ENCODE data around the gene RASSF8. TPM values are rescaled to one million over a fixed set of nuclear protein-coding genes. Genes with fewer than 3 reads are reported as not detected.

The RASSF8 gene
- total RNA-seq, 1 donor from 2014 or later = 77.0 TPM

DNA sequence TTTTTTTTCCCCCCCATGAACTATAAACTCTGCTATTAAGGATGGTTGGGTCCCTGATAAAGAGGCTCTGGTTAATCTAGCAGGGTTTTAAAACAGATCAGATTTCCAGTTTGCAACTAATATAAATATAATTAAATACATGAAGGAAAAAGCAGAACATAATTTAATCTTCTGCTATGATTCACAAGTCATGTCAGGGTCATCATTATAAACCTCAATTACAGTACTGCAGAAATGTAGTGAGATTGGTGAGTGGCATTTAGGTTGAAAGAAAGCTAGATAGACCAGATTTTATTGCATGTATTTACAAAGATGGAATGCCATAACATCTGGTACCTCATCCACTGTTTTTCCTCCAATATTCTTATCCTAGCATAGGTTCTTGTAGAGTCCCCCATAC, 14.5 kb upstream of the RASSF8 start:
- no peak overlapping the region for H3K4me3 Mint-ChIP-seq
- no peak overlapping the region for H3K4me2 ChIP-seq
- H3K9me3 Mint-ChIP-seq = peaks cover 4% of the 10 kb centered on the region
- no peaks in the 10 kb centered on the region for H3K27me3 Mint-ChIP-seq (ENCODE audit: insufficient read depth, low read depth)
- H3K79me2 ChIP-seq (ENCODE audit: low read depth) = no peaks in the 10 kb centered on the region
- TF ChIP-seq, protein P1, sequence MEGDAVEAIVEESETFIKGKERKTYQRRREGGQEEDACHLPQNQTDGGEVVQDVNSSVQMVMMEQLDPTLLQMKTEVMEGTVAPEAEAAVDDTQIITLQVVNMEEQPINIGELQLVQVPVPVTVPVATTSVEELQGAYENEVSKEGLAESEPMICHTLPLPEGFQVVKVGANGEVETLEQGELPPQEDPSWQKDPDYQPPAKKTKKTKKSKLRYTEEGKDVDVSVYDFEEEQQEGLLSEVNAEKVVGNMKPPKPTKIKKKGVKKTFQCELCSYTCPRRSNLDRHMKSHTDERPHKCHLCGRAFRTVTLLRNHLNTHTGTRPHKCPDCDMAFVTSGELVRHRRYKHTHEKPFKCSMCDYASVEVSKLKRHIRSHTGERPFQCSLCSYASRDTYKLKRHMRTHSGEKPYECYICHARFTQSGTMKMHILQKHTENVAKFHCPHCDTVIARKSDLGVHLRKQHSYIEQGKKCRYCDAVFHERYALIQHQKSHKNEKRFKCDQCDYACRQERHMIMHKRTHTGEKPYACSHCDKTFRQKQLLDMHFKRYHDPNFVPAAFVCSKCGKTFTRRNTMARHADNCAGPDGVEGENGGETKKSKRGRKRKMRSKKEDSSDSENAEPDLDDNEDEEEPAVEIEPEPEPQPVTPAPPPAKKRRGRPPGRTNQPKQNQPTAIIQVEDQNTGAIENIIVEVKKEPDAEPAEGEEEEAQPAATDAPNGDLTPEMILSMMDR (IDR thresholded peaks at IDR 0.05) = no peak
- TF ChIP-seq EZH2phosphoT487 (IDR thresholded peaks at IDR 0.05) = no peak
- TF ChIP-seq EZH2 (IDR thresholded peaks at IDR 0.05) = no peak
- no peaks in the 10 kb centered on the region for H3F3A ChIP-seq (ENCODE audit: low read depth)
- no peak overlapping the region for H3K4me3 ChIP-seq
- H3K4me1 Mint-ChIP-seq = peaks cover 5% of the 10 kb centered on the region
- DNase-seq (ENCODE audit: low spot score) = no peak
- H3K9ac ChIP-seq = no peak overlapping the region
- no peaks in the 10 kb centered on the region for H4K20me1 ChIP-seq (ENCODE audit: low read depth)
- H3K27me3 ChIP-seq = no peaks in the 10 kb centered on the region
- H3K9me3 ChIP-seq (ENCODE audit: low read depth) = no peaks in the 10 kb centered on the region
- H2AFZ ChIP-seq (replicated peaks) = no peak overlapping the region
- no peaks in the 10 kb centered on the region for H3K36me3 ChIP-seq
- H3K36me3 Mint-ChIP-seq = no peaks in the 10 kb centered on the region
- H3K27ac ChIP-seq = no peak overlapping the region
- H3K27ac Mint-ChIP-seq = no peak overlapping the region
- peaks cover 3% of the 10 kb centered on the region for H3K4me1 ChIP-seq

DNA sequence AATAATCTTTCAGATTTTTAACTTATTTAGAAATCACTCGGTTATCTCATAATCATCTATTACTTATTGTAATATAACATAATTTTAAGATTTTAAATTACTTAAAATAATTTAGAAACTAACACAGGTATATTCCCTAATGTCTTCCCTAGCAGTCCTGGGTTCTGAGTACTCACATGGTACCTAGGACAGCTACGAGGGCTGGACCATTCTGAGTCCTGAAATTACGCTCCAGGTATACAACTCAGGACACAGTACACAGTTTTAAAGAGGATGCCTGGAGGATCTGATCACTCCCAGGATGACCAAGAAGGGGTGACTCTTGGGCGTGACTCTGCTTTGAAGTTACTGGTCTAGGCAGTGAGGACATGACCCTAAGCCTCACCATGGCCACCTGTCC, 9.1 kb upstream of the RASSF8 start:
- Histone ChIP-seq H3K27me3 (no peaks in the 10 kb centered on the region), H4K20me1 (ENCODE audit: low read depth) (no peaks in the 10 kb centered on the region), H3K4me3 (no peak overlapping the region), H3K79me2 (ENCODE audit: low read depth) (no peaks in the 10 kb centered on the region), H3K4me1 (no peaks in the 10 kb centered on the region), H2AFZ (replicated peaks) (no peak overlapping the region), H3K9ac (no peak overlapping the region), H3K9me3 (ENCODE audit: low read depth) (no peaks in the 10 kb centered on the region), H3K4me2 (no peak overlapping the region), H3K36me3 (no peaks in the 10 kb centered on the region), H3F3A (ENCODE audit: low read depth) (no peaks in the 10 kb centered on the region), H3K27ac (no peak overlapping the region)
- TF ChIP-seq EZH2phosphoT487 (IDR thresholded peaks at IDR 0.05) (no peak), EZH2 (IDR thresholded peaks at IDR 0.05) (no peak)
- TF ChIP-seq, protein P1 (IDR thresholded peaks at IDR 0.05) = no peak
- Mint-ChIP-seq H3K4me1 (no peaks in the 10 kb centered on the region), H3K36me3 (peaks cover 13% of the 10 kb centered on the region), H3K9me3 (no peaks in the 10 kb centered on the region), H3K4me3 (no peak overlapping the region), H3K27me3 (ENCODE audit: insufficient read depth, low read depth) (no peaks in the 10 kb centered on the region), H3K27ac (no peak overlapping the region)
- no peak for DNase-seq (ENCODE audit: low spot score)

DNA sequence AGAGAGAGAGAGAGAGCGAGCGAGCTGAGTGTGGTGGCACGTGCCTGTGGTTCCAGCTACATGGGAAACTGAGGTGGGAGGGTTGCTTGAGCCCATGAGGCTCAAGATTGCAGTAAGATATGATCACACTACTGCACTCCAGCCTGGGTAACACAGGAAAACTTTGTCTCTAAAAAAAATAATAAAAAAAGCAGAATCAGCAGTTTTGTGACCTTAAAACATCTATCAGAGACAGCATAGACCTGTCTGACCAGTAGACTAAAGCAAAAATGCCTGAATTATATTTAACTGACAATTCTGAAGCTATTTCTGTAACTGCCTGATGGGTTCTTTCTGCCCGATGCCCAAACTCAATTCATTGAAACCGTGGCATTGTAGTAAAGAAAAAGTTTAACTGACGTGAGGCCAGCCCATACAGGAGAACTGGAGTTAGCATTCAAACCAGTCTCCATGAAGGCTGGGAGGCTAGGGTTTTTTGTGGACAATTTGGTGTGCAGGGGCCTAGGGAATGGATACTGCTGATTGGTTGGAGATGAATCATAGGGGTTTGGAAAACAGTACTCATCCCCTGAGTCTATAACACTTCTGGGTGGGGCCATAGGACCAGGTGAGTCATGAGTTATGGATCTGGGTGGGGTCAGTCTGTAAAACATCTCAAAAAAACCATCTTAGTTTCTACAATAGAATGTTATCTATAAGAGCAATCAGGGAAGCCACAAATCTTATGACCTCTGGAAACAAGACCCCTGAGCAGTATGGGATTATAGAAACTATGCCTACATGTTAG, 8.0 kb upstream of the RASSF8 start:
- no peaks in the 10 kb centered on the region for H3K9me3 ChIP-seq (ENCODE audit: low read depth)
- no peak for TF ChIP-seq EZH2phosphoT487 (IDR thresholded peaks at IDR 0.05)
- H3K27ac Mint-ChIP-seq = no peak overlapping the region
- no peaks in the 10 kb centered on the region for H3K27me3 Mint-ChIP-seq (ENCODE audit: insufficient read depth, low read depth)
- H3K4me1 Mint-ChIP-seq = no peaks in the 10 kb centered on the region
- no peaks in the 10 kb centered on the region for H3K27me3 ChIP-seq
- H3K4me1 ChIP-seq = no peaks in the 10 kb centered on the region
- H3K27ac ChIP-seq = no peak overlapping the region
- no peak overlapping the region for H3K4me3 Mint-ChIP-seq
- H4K20me1 ChIP-seq (ENCODE audit: low read depth) = no peaks in the 10 kb centered on the region
- no peak overlapping the region for H2AFZ ChIP-seq (replicated peaks)
- no peak overlapping the region for H3K4me3 ChIP-seq
- H3F3A ChIP-seq (ENCODE audit: low read depth) = no peaks in the 10 kb centered on the region
- H3K4me2 ChIP-seq = no peak overlapping the region
- H3K9me3 Mint-ChIP-seq = no peaks in the 10 kb centered on the region
- no peak overlapping the region for H3K9ac ChIP-seq
- peaks cover 24% of the 10 kb centered on the region for H3K36me3 Mint-ChIP-seq
- H3K36me3 ChIP-seq = no peaks in the 10 kb centered on the region
- H3K79me2 ChIP-seq (ENCODE audit: low read depth) = no peaks in the 10 kb centered on the region
- DNase-seq (ENCODE audit: low spot score) = no peak

DNA sequence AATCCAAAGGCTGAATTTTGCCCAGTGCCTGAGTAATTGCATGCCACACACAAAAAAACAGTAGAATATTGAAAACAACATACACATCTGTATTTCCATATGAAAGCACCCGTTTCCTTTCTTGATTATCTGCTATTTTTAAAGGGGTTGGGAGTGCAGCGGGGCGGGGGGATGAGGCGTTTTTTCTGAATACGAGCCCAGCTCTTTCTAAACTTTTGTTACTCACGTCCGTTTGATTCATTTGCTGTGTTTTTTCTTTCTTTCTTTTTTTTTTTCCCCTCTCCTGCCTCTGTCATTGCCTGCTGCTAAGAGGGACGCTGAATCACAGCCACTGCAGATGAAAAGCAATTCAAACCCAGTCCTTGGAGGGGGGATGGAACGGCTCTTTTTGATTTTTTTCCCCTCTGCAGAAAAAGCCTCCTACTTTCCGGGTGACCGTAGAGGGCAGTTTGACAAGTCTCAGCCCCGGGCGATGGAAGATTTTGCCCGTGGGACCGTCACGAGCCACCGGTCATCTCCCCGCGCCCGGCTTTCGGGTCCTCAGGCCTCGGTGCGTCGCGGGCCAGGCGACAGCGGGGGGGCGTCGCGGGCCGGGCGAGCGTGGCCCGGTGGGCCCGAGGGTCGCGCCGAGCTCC, 572 bp upstream of the RASSF8 start:
- Histone ChIP-seq H3K79me2 (ENCODE audit: low read depth) (peaks cover 40% of the 10 kb centered on the region), H3K9ac (peak overlapping the region; percentile 28), H3K4me1 (peaks cover 20% of the 10 kb centered on the region), H3K9me3 (ENCODE audit: low read depth) (no peaks in the 10 kb centered on the region), H3K36me3 (no peaks in the 10 kb centered on the region), H3K4me2 (peak overlapping the region; percentile 90), H3K27me3 (no peaks in the 10 kb centered on the region), H4K20me1 (ENCODE audit: low read depth) (peaks cover 23% of the 10 kb centered on the region), H3K27ac (peak overlapping the region; percentile 89), H3K4me3 (peak overlapping the region; percentile 60), H3F3A (ENCODE audit: low read depth) (peaks cover 14% of the 10 kb centered on the region), H2AFZ (replicated peaks) (peak overlapping the region; percentile 99)
- Mint-ChIP-seq H3K9me3 (no peaks in the 10 kb centered on the region), H3K27ac (peak overlapping the region; percentile 95), H3K4me1 (peaks cover 29% of the 10 kb centered on the region), H3K4me3 (peak overlapping the region; percentile 89), H3K27me3 (ENCODE audit: insufficient read depth, low read depth) (peaks cover 5% of the 10 kb centered on the region), H3K36me3 (peaks cover 27% of the 10 kb centered on the region)
- no peak for TF ChIP-seq EZH2phosphoT487 (IDR thresholded peaks at IDR 0.05)
- TF ChIP-seq EZH2 (IDR thresholded peaks at IDR 0.05) = no peak
- TF ChIP-seq, protein P1 (IDR thresholded peaks at IDR 0.05) = no peak
- no peak for DNase-seq (ENCODE audit: low spot score)
